Activated naive CD4-positive, alpha-beta T cell treated with anti-CD3 and anti-CD28 coated beads, Interleukin-2, amount 10 ng/mL, durations not matched to agents 5 hours and 36 hours (primary cell): ENCODE measurements around the gene IDS. TPM values are rescaled to one million over a fixed set of nuclear protein-coding genes. Genes with fewer than 3 reads are reported as not detected.

ENCODE experiments used
- total RNA-seq, 2 experiments: library from RNA; stranded (reverse); gene quantifications; one replicate each; pipeline ENCODE4 v1.2.3, GENCODE V29; 2021

IDS gene, protein sequence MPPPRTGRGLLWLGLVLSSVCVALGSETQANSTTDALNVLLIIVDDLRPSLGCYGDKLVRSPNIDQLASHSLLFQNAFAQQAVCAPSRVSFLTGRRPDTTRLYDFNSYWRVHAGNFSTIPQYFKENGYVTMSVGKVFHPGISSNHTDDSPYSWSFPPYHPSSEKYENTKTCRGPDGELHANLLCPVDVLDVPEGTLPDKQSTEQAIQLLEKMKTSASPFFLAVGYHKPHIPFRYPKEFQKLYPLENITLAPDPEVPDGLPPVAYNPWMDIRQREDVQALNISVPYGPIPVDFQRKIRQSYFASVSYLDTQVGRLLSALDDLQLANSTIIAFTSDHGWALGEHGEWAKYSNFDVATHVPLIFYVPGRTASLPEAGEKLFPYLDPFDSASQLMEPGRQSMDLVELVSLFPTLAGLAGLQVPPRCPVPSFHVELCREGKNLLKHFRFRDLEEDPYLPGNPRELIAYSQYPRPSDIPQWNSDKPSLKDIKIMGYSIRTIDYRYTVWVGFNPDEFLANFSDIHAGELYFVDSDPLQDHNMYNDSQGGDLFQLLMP
- 10 to 100 TPM; 50.6 to 53.6 TPM for total RNA-seq

DNA sequence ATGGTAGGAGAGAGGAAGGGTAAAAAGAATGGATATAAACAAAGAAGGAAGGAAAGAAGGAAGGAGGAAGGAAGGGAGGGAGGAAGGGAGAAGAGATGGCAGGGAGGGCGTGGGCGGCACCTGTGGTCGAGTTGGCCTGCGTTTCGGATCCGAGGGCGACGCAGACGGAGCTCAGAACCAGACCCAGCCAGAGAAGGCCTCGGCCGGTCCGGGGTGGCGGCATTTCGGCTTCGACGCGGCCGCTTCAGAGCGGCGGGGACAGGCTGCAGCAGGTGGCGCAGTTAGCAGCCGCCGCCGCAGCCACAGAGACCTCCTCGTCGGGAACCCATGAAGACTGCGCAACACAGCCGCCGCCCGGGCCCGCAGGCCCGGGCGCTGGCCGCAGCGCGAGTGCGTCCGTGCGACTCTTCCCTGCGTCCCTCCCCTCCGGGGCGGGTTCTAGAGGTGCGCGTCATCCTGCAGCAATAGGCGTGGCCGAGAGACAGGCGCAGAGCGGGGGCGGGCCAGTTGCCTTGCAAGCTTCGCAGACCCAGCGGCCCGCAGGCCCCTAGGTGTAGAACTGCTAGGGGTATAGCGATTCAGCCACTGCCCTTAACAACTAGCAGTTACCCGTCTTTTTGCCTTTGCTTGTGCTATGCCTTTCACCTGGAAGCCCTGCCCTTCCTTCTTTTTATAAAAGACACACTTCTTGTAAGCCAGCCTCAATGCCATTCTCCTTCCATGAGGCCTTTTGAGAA is at the start of gene IDS:
TSS of gene IDS (minus strand) at position 392 of the 737 bp plus-strand sequence. CDS start at position 223, 169 bp downstream.

DNA sequence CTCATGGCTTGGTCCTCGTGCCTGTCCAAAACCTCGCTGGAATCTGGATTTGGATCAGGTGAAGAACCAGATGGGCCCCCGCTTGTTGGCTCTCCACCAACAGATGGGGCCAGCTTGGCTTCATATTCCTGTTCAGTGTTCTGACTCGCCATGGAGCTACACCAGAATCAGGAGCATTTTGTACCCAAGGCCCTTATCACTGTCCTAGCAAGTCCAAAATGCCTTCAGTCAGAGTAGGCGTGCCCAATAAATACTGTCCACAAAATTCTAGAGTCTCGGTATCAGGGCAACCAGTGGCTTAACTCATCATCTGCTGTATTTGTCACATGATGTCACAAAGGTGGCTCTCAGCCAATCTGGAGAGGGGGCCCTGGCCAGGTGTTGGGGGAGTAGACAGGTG is 44.6 kb upstream of the IDS start, which contains the start of gene HSFX3:
TSS of gene HSFX3 (minus strand) at position 224 of the 400 bp plus-strand sequence. CDS start at position 152, 72 bp downstream.

DNA sequence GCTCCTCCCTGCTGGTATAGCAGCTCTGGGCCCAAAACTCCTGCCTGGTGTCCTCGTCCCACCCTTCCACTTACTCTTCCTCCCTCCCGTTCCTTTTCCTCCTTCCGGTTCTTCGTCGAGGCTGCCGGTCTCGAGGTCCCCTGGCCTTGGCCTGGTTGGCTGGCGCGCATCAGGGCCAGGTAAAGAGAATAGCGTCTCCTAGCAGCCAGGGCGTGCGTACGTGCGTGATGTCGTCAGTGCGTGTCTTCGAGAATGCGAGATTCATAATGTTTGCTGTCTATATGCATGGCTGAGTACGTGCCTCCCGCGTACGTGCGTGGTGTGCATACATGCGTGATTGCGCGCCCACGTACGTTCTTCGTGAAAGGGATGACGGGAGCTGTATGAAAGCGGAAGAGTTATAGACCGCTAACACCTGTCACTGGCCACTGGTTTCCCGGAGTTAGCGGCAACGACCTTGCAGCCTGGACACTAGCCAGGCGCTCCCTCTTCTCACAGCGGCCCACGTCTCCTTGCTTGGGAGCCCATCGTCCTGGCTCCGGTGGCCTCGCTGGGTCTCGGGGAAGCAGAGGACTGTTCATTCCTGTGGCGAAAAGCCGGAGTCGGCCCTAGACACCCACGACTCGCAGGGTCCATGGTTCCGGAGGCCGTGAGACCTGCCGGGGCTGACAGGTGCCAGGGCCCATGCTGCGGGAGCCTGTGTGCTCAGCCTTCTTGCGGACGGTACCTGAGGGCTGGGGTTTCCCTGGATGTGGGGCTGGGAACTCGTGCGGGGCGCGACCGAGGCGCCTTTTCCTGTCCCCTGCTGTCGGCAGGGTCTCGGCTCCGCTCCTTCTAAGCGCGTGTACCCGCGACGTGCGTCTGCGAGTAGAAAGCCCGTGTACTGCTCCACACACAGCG is 35.8 kb upstream of the IDS start, which contains the start of gene EOLA1:
TSS of gene EOLA1 (plus strand) at position 392 of the 900 bp plus-strand sequence. CDS start 4,619 bp downstream, outside the sequence.

Other genes with a start within 250 kb of the IDS start
- gene EOLA1, start 35.7 kb upstream of the IDS start, total RNA-seq: 10 to 100 TPM; 23.0 to 25.2 TPM
- gene HSFX3, start 44.6 kb upstream of the IDS start, total RNA-seq: not detected
- gene MAGEA9B, start 82.2 kb upstream of the IDS start, total RNA-seq: not detected
- gene HSFX2, start 90.0 kb upstream of the IDS start, total RNA-seq: under 1 TPM in 1 of 2 experiments, not detected in 1; 0.33 TPM
- gene TMEM185A, start 126.5 kb upstream of the IDS start, total RNA-seq: 10 to 100 TPM; 18.0 to 20.7 TPM
- not detected for gene MAGEA11, start 206.8 kb upstream of the IDS start, total RNA-seq